Measurements from ENCODE around the gene SMCO1.
"Not testable (repeated sequence)": the region's sequence is repeated elsewhere in the genome, so short reads cannot be mapped to it uniquely, and the experiment has no call there.

Gene SMCO1

GRCh38 chr3:196521291-196521690, 6.1 kb upstream of the SMCO1 start:
- not testable (repeated sequence) for DNase-seq (ENCODE audit: low read depth in 2 of 2)

GRCh38 chr3:196519718-196520082, 4.6 kb upstream of the SMCO1 start:
- DNase-seq (ENCODE audit: low read depth in 2 of 2) = no peak

GRCh38 chr3:196518966-196519717, 4.0 kb upstream of the SMCO1 start:
- DNase-seq (ENCODE audit: low read depth in 2 of 2) = peak in 1 of 2 experiments; percentile 44

GRCh38 chr3:196517919-196518318, 2.8 kb upstream of the SMCO1 start:
- no peak for DNase-seq (ENCODE audit: low read depth in 2 of 2)

DNA sequence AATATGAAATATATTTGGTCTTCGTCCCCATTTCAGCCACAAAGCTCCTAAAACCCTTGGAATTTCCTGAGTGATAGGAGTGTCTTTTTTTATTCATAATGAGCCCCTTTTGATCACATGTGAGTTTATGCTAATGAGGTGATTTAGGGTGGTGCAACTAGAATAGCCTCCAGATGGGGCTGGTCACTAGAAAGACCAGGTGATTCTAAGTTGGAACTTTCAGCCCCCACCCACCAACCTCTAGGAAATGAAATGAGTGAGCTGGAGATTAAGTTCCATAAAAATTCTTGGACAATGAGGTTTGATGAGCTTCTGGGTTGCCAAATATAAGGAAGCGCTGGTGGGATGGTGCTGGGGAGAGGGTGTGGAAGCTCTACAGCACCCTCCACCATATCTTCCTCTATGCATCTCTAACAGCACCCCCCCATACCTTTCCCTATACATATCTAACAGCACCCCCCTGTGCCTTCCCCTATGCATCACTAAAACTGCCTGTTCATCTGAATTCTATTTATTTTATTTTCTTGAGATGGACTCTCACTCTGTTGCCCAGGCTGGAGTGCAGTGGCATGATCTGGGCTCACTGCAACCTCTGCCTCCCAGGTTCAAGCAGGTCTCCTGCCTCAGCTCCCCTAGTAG, 2.1 kb upstream of the SMCO1 start:
- DNase-seq (ENCODE audit: low read depth in 2 of 2) = no peak

DNA sequence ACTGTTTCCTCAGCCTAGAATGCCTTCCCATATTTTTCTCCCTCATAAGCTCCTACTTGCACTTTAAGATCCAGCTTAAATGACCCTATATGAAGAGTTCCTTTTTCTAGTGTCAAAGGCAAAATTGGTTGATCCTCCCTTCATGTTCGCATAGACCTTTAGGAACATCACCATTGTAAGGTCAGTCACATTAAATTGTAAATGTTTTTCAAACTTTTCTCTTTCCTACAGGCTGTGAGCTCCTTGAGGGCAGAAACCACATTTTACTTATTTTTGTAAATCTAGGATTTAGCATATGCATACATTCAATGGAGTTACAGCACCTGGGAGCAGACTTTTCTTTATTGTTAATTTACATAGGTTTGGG, 813 bp downstream of the SMCO1 start:
- no peak for DNase-seq (ENCODE audit: low read depth in 2 of 2)

DNA sequence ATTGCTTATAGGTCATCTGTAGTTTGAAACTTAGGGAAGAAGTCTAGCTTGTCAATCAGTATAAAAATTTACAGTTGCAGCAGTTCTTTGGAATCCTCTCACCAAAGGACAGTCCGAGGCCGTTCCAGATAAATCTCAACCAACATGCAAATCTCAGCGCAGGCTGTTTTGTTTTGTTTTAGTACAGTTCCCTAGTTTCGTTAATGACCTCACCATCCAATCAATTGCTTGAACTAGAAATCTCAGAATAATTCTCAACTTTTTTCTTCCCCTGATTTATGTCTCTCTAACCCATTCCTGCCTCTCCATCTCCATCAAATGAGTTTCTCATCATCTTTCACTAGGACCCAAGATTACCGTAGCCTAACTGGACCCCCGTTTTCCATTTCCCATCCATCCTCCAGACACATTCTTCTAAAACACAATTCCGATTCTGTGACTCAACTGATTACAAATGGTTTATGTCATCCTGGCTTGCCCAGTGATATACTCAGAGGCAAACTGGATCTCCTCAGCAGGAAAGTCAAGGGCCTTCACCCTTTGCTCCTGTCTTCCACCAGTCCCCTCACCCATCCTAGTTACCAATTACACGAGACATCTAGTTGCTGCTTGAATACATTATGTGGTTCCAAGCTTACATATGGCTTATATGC, 1.3 kb downstream of the SMCO1 start:
- no peak for DNase-seq (ENCODE audit: low read depth in 2 of 2)

DNA sequence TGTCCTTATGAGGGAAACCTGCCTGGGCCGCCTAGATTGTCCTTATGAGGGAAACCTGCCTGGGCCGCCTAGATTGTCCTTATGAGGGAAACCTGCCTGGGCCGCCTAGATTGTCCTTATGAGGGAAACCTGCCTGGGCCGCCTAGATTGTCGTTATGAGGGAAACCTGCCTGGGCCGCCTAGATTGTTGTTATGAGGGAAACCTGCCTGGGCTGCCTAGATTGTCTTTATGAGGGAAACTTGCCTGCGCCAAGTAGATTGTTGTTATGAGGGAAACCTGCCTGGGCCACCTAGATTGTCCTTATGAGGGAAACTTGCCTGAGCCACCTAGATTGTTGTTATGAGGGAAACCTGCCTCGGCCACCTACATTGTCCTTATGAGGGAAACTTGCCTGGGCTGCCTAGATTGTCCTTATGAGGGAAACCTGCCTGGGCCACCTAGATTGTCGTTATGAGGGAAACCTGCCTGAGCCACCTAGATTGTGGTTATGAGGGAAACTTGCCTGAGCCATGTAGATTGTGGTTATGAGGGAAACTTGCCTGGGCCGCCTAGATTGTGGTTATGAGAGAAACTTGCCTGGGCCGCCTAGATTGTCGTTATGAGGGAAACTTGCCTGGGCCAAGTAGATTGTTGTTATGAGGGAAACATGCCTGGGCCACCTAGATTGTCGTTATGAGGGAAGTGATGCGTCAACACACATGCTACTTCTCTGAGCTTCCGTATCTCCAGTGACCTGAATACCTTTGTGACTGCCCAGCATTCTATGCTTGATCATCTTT, 3.3 kb downstream of the SMCO1 start:
- DNase-seq (ENCODE audit: low read depth in 2 of 2) = not testable (repeated sequence)

- DNase-seq (ENCODE audit: low read depth in 2 of 2) = not testable (repeated sequence)
These were observed 4.0 kb downstream of the SMCO1 start for GRCh38 chr3:196511108-196511507.

- no peak for DNase-seq (ENCODE audit: low read depth in 2 of 2)
These were observed 8.5 kb downstream of the SMCO1 start for GRCh38 chr3:196506687-196507086.

DNA sequence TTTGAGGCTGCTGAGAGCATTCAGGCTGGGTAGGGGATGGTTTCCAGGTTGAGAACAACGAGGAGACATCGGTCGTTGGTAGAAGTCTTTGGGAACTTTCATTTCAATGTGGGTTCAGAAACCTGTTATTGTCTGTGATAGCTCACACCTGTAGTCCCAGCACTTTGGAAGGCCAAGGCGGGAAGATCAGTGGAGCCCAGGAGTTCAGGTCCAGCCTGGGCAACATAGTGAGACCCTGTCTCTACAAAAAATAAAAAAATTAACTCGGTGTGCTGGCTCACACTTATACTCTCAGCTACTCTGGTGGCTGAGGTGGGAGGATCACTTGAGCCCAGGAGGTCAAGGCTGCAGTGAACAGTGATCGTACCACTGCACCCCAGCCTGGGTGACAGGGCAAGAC, 10.6 kb downstream of the SMCO1 start:
- no peak for DNase-seq (ENCODE audit: low read depth in 2 of 2)

GRCh38 chr3:196504077-196504398, 11.1 kb downstream of the SMCO1 start:
- not testable (repeated sequence) for DNase-seq (ENCODE audit: low read depth in 2 of 2)

GRCh38 chr3:196503196-196504076, 11.7 kb downstream of the SMCO1 start, which contains the start of gene RNF168:
Gene RNF168 (minus strand): TSS chr3:196503768. CDS start chr3:196503173, 595 bp downstream.
- DNase-seq (ENCODE audit: low read depth in 2 of 2) = peak; percentile 93 to 97

DNA sequence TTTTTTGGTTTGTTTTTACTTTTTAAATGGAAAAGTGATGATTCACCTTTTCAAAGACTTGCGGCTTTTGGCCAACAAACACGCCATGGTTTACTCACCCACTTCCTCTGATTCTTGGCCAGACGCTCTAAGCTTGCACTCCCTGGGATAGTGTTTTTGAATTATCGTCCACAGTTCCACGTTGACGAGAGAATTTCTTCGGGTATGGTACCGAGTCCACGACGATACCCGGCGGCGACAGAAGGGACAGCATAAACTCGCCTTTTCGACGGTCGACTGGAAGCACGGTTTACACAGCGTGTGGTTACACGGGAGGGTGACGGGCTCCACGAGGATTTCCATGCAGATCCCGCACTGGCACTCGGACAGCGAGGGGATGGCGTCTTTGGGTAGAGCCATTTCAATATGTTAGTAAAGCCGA, 12.4 kb downstream of the SMCO1 start:
- DNase-seq (ENCODE audit: low read depth in 2 of 2) = peak; percentile 17 to 42

GRCh38 chr3:196501316-196502044, 13.7 kb downstream of the SMCO1 start:
- DNase-seq (ENCODE audit: low read depth in 2 of 2) = no peak

DNA sequence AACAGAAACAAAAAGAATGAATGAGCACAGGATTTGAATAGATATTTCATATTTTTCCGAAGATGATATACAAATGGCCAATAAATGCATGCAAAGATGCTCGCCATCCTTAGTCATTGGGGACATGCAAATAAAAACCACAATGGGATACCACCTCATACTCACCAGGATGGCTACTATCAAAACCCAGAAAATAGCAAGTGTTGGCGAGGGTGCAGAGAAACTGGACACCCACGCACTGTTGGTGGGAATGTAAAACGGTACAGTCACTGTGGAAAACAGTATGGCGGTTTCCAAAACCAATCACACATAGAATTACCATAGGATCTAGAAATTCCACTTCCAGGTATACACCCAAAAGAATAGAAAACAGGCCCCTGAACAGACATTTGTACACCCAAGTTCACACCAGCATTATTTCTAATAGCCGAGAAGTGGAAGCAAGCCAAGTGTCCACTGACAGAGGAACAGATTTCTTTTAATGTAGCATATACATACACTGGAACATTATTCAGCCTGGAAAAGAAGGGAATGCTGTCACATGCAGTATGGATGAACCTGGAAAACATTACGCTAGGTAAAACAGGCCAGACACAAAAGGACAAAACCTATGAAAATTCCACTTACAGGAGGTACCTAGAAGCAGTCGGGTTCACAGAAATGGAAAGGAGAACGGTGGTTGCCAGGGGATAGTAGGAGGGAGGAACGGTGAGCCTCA, 15.2 kb downstream of the SMCO1 start:
- DNase-seq (ENCODE audit: low read depth in 2 of 2) = peak in 1 of 2 experiments; percentile 32

GRCh38 chr3:196499061-196499460, 16.1 kb downstream of the SMCO1 start:
- DNase-seq (ENCODE audit: low read depth in 2 of 2) = no peak

DNA sequence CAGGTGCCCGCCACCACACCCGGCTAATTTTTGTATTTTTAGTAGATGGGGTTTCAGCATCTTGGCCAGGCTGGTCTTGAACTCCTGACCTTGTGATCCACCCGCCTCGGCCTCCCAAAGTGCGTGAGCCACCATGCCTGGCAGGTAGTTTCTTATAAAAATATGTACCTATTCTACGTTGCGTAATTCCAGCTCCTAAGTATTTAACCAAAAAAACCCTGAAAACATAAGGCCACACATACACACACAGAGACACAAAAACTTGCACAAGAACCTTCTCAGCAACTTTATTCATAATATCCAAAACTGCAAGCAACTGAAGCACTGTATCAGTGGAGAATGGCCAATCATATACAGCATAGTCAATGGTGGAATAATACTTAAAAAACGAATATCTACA, 16.8 kb downstream of the SMCO1 start:
- no peak for DNase-seq (ENCODE audit: low read depth in 2 of 2)

- DNase-seq (ENCODE audit: low read depth in 2 of 2) = no peak
These were observed 19.0 kb downstream of the SMCO1 start for GRCh38 chr3:196496183-196496582.

DNA sequence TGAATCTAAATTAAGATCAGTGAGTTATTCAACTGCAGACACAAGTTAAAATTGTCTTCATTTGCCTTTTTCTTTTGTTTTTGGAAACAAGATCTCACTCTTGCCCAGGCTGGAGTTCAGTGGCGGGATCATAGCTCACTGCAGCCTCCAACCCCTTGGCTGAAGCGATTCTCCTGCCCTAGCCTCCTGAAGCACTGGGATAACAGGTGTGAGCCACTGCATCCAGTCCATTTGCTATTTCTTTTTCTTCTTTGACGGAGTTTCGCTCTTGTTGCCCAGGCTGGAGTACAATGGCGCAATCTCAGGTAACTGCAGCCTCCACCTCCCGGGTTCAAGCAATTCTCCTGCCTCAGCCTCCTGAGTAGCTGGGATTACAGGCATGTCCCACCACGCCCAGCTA, 21.9 kb downstream of the SMCO1 start:
- DNase-seq (ENCODE audit: low read depth in 2 of 2) = no peak

Measured in stimulated activated CD4-positive, alpha-beta T cell treated with anti-CD3 and anti-CD28 coated beads, Interleukin-12 subunit alpha, Interleukin-12 subunit beta, amount 100 ng/mL, for 24 hours (primary cell).